ENCODE data around the gene FSTL4. TPM values are rescaled to one million over a fixed set of nuclear protein-coding genes. Genes with fewer than 3 reads are reported as not detected.

Gene FSTL4
- polyA plus RNA-seq, 1 donor from 2014 or later, result 0.57 TPM

GRCh38 chr5:133202066-133202665 lies 410.2 kb downstream of the FSTL4 start:
- no peaks in the 10 kb centered on the region for H3K36me3 ChIP-seq (ENCODE audit: insufficient read depth, low read length)
- no peaks in the 10 kb centered on the region for H3K27me3 ChIP-seq (ENCODE audit: insufficient read depth, low read depth, low read length)
- H3K27ac ChIP-seq (ENCODE audit: low read length), result peak overlapping the region; percentile 92
- no peak for TF ChIP-seq MXI1 (conservative IDR thresholded peaks at IDR 0.05; ENCODE audit: poor library complexity, severe bottlenecking)
- TF ChIP-seq TAF1 (IDR thresholded peaks at IDR 0.05; ENCODE audit: low read depth), result no peak
- no peak for TF ChIP-seq SMC3 (conservative IDR thresholded peaks at IDR 0.05; ENCODE audit: poor library complexity)
- TF ChIP-seq POLR2AphosphoS5 (IDR thresholded peaks at IDR 0.05), result no peak
- no peak for TF ChIP-seq EZH2 (IDR thresholded peaks at IDR 0.05; ENCODE audit: borderline replicate concordance, insufficient read depth, low read length, poor library complexity, severe bottlenecking)
- TF ChIP-seq CTCF (IDR thresholded peaks at IDR 0.05; ENCODE audit: poor library complexity, severe bottlenecking), result no peak
- no peak for TF ChIP-seq EP300 (conservative IDR thresholded peaks at IDR 0.05; ENCODE audit: poor library complexity, severe bottlenecking)
- TF ChIP-seq, protein P1, sequence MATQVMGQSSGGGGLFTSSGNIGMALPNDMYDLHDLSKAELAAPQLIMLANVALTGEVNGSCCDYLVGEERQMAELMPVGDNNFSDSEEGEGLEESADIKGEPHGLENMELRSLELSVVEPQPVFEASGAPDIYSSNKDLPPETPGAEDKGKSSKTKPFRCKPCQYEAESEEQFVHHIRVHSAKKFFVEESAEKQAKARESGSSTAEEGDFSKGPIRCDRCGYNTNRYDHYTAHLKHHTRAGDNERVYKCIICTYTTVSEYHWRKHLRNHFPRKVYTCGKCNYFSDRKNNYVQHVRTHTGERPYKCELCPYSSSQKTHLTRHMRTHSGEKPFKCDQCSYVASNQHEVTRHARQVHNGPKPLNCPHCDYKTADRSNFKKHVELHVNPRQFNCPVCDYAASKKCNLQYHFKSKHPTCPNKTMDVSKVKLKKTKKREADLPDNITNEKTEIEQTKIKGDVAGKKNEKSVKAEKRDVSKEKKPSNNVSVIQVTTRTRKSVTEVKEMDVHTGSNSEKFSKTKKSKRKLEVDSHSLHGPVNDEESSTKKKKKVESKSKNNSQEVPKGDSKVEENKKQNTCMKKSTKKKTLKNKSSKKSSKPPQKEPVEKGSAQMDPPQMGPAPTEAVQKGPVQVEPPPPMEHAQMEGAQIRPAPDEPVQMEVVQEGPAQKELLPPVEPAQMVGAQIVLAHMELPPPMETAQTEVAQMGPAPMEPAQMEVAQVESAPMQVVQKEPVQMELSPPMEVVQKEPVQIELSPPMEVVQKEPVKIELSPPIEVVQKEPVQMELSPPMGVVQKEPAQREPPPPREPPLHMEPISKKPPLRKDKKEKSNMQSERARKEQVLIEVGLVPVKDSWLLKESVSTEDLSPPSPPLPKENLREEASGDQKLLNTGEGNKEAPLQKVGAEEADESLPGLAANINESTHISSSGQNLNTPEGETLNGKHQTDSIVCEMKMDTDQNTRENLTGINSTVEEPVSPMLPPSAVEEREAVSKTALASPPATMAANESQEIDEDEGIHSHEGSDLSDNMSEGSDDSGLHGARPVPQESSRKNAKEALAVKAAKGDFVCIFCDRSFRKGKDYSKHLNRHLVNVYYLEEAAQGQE (IDR thresholded peaks at IDR 0.05; ENCODE audit: borderline replicate concordance), result no peak
- TF ChIP-seq RAD21 (conservative IDR thresholded peaks at IDR 0.05), result no peak
- peak overlapping the region; percentile 29 for H3K4me3 ChIP-seq (ENCODE audit: low read length)
- H3K9me2 ChIP-seq (ENCODE audit: insufficient read depth, low read length), result no peaks in the 10 kb centered on the region
- no peaks in the 10 kb centered on the region for H4K20me1 ChIP-seq (ENCODE audit: insufficient read depth)
- no peak overlapping the region for H3K9ac ChIP-seq (ENCODE audit: low read length)
- peaks cover 4% of the 10 kb centered on the region for H3F3A ChIP-seq (ENCODE audit: insufficient read depth, low read length, poor library complexity, severe bottlenecking)
- no peaks in the 10 kb centered on the region for H3K9me3 ChIP-seq (ENCODE audit: low read length)
- no peak overlapping the region for H2AFZ ChIP-seq (ENCODE audit: low read depth, low read length)
- no peak overlapping the region for H3K4me2 ChIP-seq (ENCODE audit: low read length)
- no peaks in the 10 kb centered on the region for H3K79me2 ChIP-seq (replicated peaks; ENCODE audit: insufficient read depth, low read length)

DNA sequence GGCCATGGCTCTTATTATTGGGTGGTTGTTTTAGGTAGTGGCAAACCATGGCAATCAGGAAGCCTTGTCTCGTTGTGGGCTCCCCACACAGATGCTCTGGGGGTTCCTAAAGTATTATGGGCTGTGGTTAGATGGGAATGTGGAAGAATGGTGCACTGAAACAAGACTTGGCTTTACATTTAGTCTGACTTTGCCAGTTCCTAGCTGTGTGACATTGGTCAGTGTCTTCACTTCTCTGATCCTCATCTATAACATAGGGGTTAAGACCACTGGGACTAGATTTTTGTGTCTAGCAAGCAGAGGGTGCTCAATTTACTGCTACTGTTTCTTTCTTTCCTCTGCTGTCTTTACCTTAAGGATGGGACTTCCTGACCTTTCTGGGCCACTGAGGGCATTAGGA lies 411.0 kb downstream of the FSTL4 start:
- Histone ChIP-seq H3K4me3 (ENCODE audit: low read length) (no peak overlapping the region), H3K27ac (ENCODE audit: low read length) (peak overlapping the region; percentile 92)

More for the DNA sequence above, 411.0 kb downstream of the FSTL4 start:
- Histone ChIP-seq H3K27me3 (ENCODE audit: insufficient read depth, low read depth, low read length) (no peaks in the 10 kb centered on the region), H3K9ac (ENCODE audit: low read length) (no peak overlapping the region), H2AFZ (ENCODE audit: low read depth, low read length) (no peak overlapping the region), H3K36me3 (ENCODE audit: insufficient read depth, low read length) (no peaks in the 10 kb centered on the region), H3F3A (ENCODE audit: insufficient read depth, low read length, poor library complexity, severe bottlenecking) (peaks cover 4% of the 10 kb centered on the region), H3K9me3 (ENCODE audit: low read length) (no peaks in the 10 kb centered on the region), H3K9me2 (ENCODE audit: insufficient read depth, low read length) (no peaks in the 10 kb centered on the region), H4K20me1 (ENCODE audit: insufficient read depth) (no peaks in the 10 kb centered on the region), H3K79me2 (replicated peaks; ENCODE audit: insufficient read depth, low read length) (no peaks in the 10 kb centered on the region), H3K4me2 (ENCODE audit: low read length) (no peak overlapping the region)
- no peak for TF ChIP-seq RAD21 (conservative IDR thresholded peaks at IDR 0.05)
- TF ChIP-seq POLR2AphosphoS5 (IDR thresholded peaks at IDR 0.05), result no peak
- no peak for TF ChIP-seq CTCF (IDR thresholded peaks at IDR 0.05; ENCODE audit: poor library complexity, severe bottlenecking)
- no peak for TF ChIP-seq EP300 (conservative IDR thresholded peaks at IDR 0.05; ENCODE audit: poor library complexity, severe bottlenecking)
- no peak for TF ChIP-seq SMC3 (conservative IDR thresholded peaks at IDR 0.05; ENCODE audit: poor library complexity)
- TF ChIP-seq, protein P1 (IDR thresholded peaks at IDR 0.05; ENCODE audit: borderline replicate concordance), result no peak
- no peak for TF ChIP-seq TAF1 (IDR thresholded peaks at IDR 0.05; ENCODE audit: low read depth)
- no peak for TF ChIP-seq MXI1 (conservative IDR thresholded peaks at IDR 0.05; ENCODE audit: poor library complexity, severe bottlenecking)
- TF ChIP-seq EZH2 (IDR thresholded peaks at IDR 0.05; ENCODE audit: borderline replicate concordance, insufficient read depth, low read length, poor library complexity, severe bottlenecking), result no peak

Measured in neural cell (in vitro differentiated cells).